ENCODE measurements around the gene WLS.

- no peak for TF ChIP-seq CTCF (IDR thresholded peaks at IDR 0.05 in 2 of 3, conservative IDR thresholded peaks at IDR 0.05 in 1 of 3; ENCODE audit: control insufficient read depth in 2 of 3, extremely low read depth in 1 of 3, insufficient read depth in 1 of 3, low read depth in 3 of 3, low read length in 3 of 3)
- TF ChIP-seq EZH2 (IDR thresholded peaks at IDR 0.05; ENCODE audit: borderline replicate concordance, control insufficient read depth, low read depth, low read length): no peak
Observed at GRCh38 chr1:68271596-68271995, 39.3 kb upstream of the WLS start.

All from GM12878 (cell line).